Activated T-helper 17 cell treated with anti-CD3 and anti-CD28 coated beads, Interleukin-2, amount 50 U/mL, for 72 hours (primary cell): ENCODE results near the gene CA5A. TPM values are rescaled to one million over a fixed set of nuclear protein-coding genes. Genes with fewer than 3 reads are reported as not detected.

Experiments used
- ATAC-seq: fragments of 150-1000 bp; cut with Tn5 transposase; replicated peaks from 2 replicates; pipeline ENCODE4 v1.10.0; 2021; ENCODE audit warnings: mild to moderate bottlenecking, moderate library complexity
- H3K27ac Mint-ChIP-seq: one replicate; pipeline ENCODE4 v1.8.0; 2022; ENCODE audit warnings: mixed read lengths
- H3K27me3 Mint-ChIP-seq: one replicate; pipeline ENCODE4 v1.8.0; 2022; ENCODE audit warnings: mixed read lengths
- H3K36me3 Mint-ChIP-seq: one replicate; pipeline ENCODE4 v1.8.0; 2022; ENCODE audit warnings: low read depth, mild to moderate bottlenecking, mixed read lengths
- H3K4me1 Mint-ChIP-seq: one replicate; pipeline ENCODE4 v1.8.0; 2022; ENCODE audit warnings: mixed read lengths
- H3K4me3 Mint-ChIP-seq: one replicate; pipeline ENCODE4 v1.8.0; 2022; ENCODE audit warnings: mild to moderate bottlenecking, mixed read lengths
- H3K9me3 Mint-ChIP-seq: one replicate; pipeline ENCODE4 v1.8.0; 2022; ENCODE audit warnings: mixed read lengths
- total RNA-seq, 2 donors: library from RNA; stranded (reverse); gene quantifications; one replicate each; pipeline ENCODE4 v1.2.3, GENCODE V29; 2022

Gene CA5A
- total RNA-seq, 2 donors from 2014 or later, result not detected

- H3K4me1 Mint-ChIP-seq, result peaks cover 17% of the 10 kb centered on the region
- peaks cover 100% of the 10 kb centered on the region for H3K36me3 Mint-ChIP-seq
- peak overlapping the region; percentile 81 for H3K4me3 Mint-ChIP-seq
- peak overlapping the region; percentile 93 for H3K27ac Mint-ChIP-seq
- H3K9me3 Mint-ChIP-seq, result no peaks in the 10 kb centered on the region
- no peak for ATAC-seq
- H3K27me3 Mint-ChIP-seq, result no peaks in the 10 kb centered on the region
Measured at GRCh38 chr16:87854907-87855683, 81.2 kb downstream of the CA5A start.

GRCh38 chr16:87854053-87854906, 82.0 kb downstream of the CA5A start:
- peak overlapping the region; percentile 83 for H3K27ac Mint-ChIP-seq
- H3K27me3 Mint-ChIP-seq, result no peaks in the 10 kb centered on the region
- H3K4me1 Mint-ChIP-seq, result peaks cover 17% of the 10 kb centered on the region
- H3K36me3 Mint-ChIP-seq, result peaks cover 100% of the 10 kb centered on the region
- no peaks in the 10 kb centered on the region for H3K9me3 Mint-ChIP-seq
- ATAC-seq, result no peak
- H3K4me3 Mint-ChIP-seq, result peak overlapping the region; percentile 81

DNA sequence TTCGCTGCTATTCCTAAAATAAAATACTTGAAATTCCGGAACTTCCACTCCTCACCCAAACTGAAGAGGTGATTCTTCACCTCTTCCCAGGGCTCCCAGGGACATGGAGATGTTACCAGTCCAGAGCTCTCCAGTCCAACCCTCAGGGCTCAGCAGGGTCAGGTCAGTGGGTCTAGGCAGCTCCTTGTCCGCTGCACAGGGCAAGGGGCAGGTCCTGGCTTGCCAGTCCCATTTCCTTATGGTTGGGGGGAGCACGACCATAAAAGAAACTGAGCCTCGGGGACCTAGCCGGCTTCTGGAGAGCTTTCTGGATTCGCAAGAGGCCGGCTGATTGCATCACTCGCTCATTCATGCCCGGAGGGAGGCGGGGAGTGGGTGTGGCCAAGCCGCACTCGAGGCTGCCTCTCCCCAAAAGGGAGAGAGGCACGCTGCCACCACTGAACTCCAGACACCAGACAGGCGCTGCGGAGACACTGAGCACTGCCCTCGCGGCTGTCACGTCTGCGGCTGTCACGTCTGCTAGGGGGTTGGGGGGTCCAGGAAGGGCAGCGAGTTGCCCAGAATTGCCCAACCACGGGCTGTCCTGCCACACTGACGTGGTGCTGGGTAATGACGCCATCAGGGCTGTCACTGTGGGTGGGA, 82.8 kb downstream of the CA5A start:
- peaks cover 100% of the 10 kb centered on the region for H3K36me3 Mint-ChIP-seq
- ATAC-seq, result peak; percentile 60

GRCh38 chr16:87851601-87852000, 84.7 kb downstream of the CA5A start:
- peaks cover 100% of the 10 kb centered on the region for H3K36me3 Mint-ChIP-seq
- no peak overlapping the region for H3K27ac Mint-ChIP-seq
- no peak overlapping the region for H3K4me3 Mint-ChIP-seq
- H3K4me1 Mint-ChIP-seq, result peaks cover 6% of the 10 kb centered on the region
- no peak for ATAC-seq
- H3K9me3 Mint-ChIP-seq, result no peaks in the 10 kb centered on the region
- no peaks in the 10 kb centered on the region for H3K27me3 Mint-ChIP-seq

More for the DNA sequence above, 82.8 kb downstream of the CA5A start:
- Mint-ChIP-seq H3K4me3 (peak overlapping the region; percentile 81), H3K4me1 (peaks cover 17% of the 10 kb centered on the region), H3K9me3 (no peaks in the 10 kb centered on the region), H3K27ac (peak overlapping the region; percentile 75), H3K27me3 (no peaks in the 10 kb centered on the region)

DNA sequence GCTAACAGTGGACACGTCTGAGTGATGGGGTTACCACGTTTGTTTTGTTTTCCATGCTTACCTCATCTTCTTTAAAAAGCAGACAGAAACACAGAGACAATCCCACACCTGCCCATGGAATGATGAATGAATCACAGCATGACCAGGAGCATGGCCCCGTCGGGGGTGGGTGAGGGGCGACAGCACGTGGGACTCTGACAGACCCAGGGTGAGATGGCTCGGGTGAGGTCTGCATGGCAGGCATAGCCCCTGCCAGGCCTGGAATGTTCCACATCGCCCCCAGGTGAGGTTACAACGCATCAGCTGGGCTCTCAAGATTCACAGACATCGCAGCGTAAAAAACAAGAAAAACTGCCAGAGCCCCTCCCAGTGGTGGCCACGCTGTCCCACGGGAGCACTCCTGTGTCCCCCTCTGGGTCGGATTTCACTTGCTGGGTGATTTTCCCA, 85.2 kb downstream of the CA5A start:
- Mint-ChIP-seq H3K27me3 (no peaks in the 10 kb centered on the region), H3K9me3 (no peaks in the 10 kb centered on the region), H3K27ac (no peak overlapping the region), H3K36me3 (peaks cover 100% of the 10 kb centered on the region), H3K4me1 (peaks cover 4% of the 10 kb centered on the region), H3K4me3 (no peak overlapping the region)
- no peak for ATAC-seq

DNA sequence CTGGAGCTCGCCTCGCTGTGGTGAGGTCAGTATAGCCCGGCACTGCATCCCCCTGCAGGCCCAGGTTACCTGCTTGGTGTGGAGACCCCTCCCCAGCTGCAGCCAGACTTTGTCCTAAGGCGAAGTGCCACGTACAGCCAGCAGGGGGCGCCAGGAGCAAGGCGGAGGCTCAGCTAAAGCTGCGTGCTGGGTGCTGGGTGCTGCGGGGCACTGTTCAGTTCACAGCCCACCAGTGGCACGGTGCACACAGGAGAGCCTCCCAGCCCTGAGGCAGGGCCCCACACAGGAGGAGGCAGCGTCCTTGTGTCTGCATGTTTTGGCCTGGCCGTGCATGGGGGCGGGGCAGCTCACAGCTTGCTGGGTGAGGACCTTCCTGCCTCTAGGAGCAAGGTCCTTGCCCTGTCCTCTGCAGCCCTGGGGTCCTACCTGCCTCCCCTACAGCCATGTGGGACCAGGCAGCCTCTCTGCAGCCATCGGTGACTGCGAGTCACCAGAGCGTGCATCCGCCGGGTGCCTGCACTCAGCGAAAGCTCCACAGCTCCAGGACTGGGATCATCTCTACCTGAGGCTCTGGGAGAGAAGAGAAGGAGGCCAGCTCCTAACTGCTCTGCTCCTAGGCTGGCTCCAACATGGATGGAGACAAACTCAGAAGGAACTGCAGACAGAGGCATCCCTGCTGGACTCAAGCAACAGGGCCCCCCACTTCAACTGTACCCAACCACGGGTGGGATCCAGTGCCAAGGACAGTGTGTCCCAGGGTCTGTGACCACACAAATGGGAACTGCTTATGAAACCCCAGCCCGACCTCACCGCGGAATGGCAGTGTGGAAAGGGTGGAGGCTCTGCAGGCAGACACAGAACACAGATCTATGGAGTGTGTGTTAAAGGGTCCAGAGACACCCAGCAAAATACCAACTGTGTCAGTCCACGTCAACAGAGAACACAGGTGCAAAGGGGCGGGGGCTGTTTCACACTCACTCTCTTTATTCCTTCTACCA, 86.0 kb downstream of the CA5A start:
- Mint-ChIP-seq H3K4me3 (no peak overlapping the region), H3K27ac (no peak overlapping the region), H3K36me3 (peaks cover 100% of the 10 kb centered on the region), H3K27me3 (no peaks in the 10 kb centered on the region), H3K4me1 (peaks cover 4% of the 10 kb centered on the region), H3K9me3 (no peaks in the 10 kb centered on the region)
- peak; percentile 51 for ATAC-seq

- H3K4me3 Mint-ChIP-seq, result no peak overlapping the region
- peaks cover 9% of the 10 kb centered on the region for H3K4me1 Mint-ChIP-seq
- H3K27me3 Mint-ChIP-seq, result no peaks in the 10 kb centered on the region
- no peak overlapping the region for H3K27ac Mint-ChIP-seq
- peaks cover 100% of the 10 kb centered on the region for H3K36me3 Mint-ChIP-seq
- ATAC-seq, result no peak
- H3K9me3 Mint-ChIP-seq, result no peaks in the 10 kb centered on the region
Measured at GRCh38 chr16:87849419-87850008, 86.8 kb downstream of the CA5A start.

DNA sequence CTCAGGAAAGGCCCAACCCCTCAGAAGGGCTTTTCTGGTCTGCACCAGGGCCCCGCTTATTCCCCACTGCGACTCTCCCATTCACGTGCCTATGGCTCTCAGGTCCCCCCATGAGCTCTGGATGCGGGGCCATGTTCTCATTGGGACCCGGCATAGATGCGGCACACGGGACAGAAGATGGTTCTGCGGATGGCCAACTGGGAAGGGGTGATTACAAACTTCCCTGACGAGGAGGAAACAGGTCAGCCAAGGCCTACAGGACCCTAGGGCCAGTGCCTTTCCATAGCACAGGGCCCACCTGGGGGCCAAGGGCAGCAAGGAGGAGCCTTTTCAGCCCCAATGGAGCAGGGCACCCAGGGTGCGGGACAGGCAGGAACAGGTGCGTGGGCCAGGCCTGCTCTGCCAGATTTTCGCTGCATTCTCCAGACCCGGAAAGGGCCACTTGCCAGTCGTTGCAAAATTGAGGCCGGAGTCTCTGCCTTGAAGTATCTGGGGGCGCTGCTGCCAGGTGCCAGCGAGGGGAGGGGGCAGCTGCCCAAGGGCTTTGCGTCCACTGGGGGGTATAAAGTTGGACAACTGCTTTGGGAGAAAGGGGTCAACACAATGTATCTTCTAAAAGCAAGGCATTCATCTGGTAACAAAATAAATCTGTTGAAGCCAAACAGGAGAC, 87.5 kb downstream of the CA5A start:
- Mint-ChIP-seq H3K4me1 (peaks cover 9% of the 10 kb centered on the region), H3K4me3 (no peak overlapping the region), H3K36me3 (peaks cover 95% of the 10 kb centered on the region), H3K9me3 (no peaks in the 10 kb centered on the region), H3K27ac (peak overlapping the region; percentile 17), H3K27me3 (no peaks in the 10 kb centered on the region)
- ATAC-seq, result no peak

DNA sequence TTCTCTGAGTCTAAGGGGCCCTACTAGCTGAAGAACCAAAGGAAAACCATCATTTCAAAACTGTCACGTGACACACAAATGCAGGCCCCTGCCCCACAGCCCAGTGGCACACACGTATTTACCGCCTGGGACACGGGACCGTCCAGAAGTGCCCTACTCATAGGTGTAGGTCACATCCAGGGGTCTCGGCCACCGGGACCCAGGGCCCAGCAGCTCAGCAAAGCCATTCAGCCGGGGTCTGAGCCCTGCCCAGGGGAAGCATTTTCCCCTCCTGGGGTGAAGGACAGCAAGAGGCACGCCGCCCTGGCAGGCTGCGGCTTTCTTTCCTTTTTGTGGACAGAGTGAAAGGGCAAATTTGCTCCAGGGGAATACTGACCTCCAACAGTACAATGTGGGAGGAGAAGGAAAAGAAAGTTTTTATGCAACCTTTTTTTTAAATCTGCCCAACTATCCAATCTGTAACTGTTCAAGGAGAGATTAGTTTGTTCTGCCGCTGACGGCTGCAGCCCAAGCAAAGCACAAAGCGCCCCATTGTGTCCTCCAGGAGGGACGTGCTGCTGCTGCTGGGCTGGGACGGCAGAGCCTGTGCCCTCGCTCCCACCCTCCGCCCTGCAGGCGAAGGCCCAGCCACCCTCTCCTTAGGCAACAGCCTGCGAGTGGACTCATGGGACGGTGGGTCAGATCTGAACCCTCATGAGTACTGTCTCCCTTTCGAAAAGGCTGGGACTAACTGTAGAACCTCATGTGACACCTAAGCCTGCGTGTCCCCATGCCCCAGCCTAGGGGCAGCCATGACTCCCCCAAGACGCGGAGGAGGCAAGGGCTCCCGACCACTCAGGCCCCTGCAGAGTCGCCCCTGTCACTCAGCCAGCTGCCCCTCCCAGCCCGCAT, 88.3 kb downstream of the CA5A start:
- peaks cover 7% of the 10 kb centered on the region for H3K4me1 Mint-ChIP-seq
- H3K9me3 Mint-ChIP-seq, result no peaks in the 10 kb centered on the region
- peaks cover 94% of the 10 kb centered on the region for H3K36me3 Mint-ChIP-seq

GRCh38 chr16:87847467-87847784, 88.9 kb downstream of the CA5A start:
- Mint-ChIP-seq H3K36me3 (peaks cover 94% of the 10 kb centered on the region), H3K27me3 (no peaks in the 10 kb centered on the region), H3K9me3 (no peaks in the 10 kb centered on the region), H3K4me3 (no peak overlapping the region), H3K27ac (no peak overlapping the region), H3K4me1 (peaks cover 4% of the 10 kb centered on the region)
- no peak for ATAC-seq

More for the DNA sequence above, 88.3 kb downstream of the CA5A start:
- Mint-ChIP-seq H3K4me3 (no peak overlapping the region), H3K27ac (no peak overlapping the region), H3K27me3 (no peaks in the 10 kb centered on the region)
- no peak for ATAC-seq

DNA sequence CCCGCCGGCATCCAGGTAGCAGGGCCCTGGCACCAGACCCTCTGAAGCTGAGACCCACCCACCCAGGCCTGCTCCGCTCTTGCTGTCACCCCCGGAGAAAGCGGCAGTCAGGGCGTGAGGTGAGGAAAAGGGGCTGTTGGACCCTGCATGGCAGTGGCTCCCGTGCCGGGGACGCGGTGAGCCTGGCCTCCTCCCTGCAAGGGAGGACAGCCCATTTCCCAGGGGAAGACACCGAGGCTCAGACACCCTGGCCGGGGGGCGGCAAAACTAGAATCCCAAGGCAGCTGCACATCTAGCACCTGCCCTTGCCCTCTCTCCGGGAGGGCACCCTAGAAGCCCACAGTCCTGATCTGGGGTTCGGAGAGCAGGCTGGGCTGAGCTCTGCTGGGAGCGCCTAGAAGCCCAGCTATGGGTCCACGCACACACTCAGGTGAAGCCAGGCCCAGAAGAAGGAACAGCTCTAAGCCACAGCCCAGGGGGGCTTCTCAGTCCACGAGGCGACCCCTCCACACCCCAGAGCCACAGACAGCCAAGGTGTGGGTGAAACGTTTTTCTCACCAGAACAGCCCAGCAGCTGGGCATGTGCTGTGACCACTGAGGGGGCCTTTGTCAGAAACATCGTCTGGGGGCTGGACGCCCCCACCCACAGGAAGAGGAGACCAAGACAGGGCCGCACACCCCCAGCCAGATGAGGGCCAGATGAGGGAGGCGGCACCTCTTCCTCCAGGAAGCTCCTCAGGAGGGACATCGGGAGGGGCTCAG, 89.4 kb downstream of the CA5A start:
- peaks cover 4% of the 10 kb centered on the region for H3K4me1 Mint-ChIP-seq
- H3K36me3 Mint-ChIP-seq, result peaks cover 94% of the 10 kb centered on the region
- no peak overlapping the region for H3K4me3 Mint-ChIP-seq
- ATAC-seq, result no peak
- H3K27ac Mint-ChIP-seq, result no peak overlapping the region
- no peaks in the 10 kb centered on the region for H3K27me3 Mint-ChIP-seq
- H3K9me3 Mint-ChIP-seq, result no peaks in the 10 kb centered on the region
